ENCODE data around the gene PNPLA5. TPM values are rescaled to one million over a fixed set of nuclear protein-coding genes. Genes with fewer than 3 reads are reported as not detected.

Gene PNPLA5
- total and polyA plus RNA-seq, 2 of the 8 experiments (the other 6 are each of a cell fraction or from before 2014, with no cell fraction given) = 3.9 to 6.8 TPM

GRCh38 chr22:43843783-43844530, 47.9 kb downstream of the PNPLA5 start:
- no peak for DNase-seq (ENCODE audit: low read depth in 1 of 2, low spot score in 2 of 2)
- Histone ChIP-seq H3K9me3 (ENCODE audit: insufficient read depth in 2 of 2, low read depth in 1 of 2, low read length in 1 of 2) (no peaks in the 10 kb centered on the region), H3K4me3 (ENCODE audit: extremely low read depth in 1 of 4, insufficient read depth in 2 of 4, low read depth in 3 of 4, low read length in 4 of 4) (no peak overlapping the region), H2BK20ac (ENCODE audit: low read length) (no peak overlapping the region), H4K8ac (ENCODE audit: extremely low read depth, insufficient read depth, low read length) (no peak overlapping the region; the same call in 1 of the 2 replicates), H2BK120ac (replicated peaks; ENCODE audit: low read depth, low read length) (no peak overlapping the region), H4K20me1 (replicated peaks in 1 of 2; ENCODE audit: control insufficient read depth in 1 of 2, insufficient read depth in 2 of 2, low read length in 2 of 2) (peaks cover 21 to 35% of the 10 kb centered on the region in 2 experiments), H2BK15ac (ENCODE audit: low read length) (no peak overlapping the region), H3K79me2 (ENCODE audit: control insufficient read depth in 1 of 2, insufficient read depth in 2 of 2, low read length in 2 of 2) (peaks cover 0 to 58% of the 10 kb centered on the region in 2 experiments; a peak in 3 of 4 replicates), H3K27ac (ENCODE audit: low read depth, low read length) (no peak overlapping the region), H3K23me2 (ENCODE audit: low read depth, low read length) (no peaks in the 10 kb centered on the region), H2BK5ac (ENCODE audit: low read depth, low read length) (peak overlapping the region; percentile 75), H3K4ac (replicated peaks; ENCODE audit: insufficient read length, low read depth, low read length) (no peak overlapping the region), H3K79me1 (ENCODE audit: low read depth, low read length) (peaks cover 37% of the 10 kb centered on the region), H2AK5ac (ENCODE audit: low read depth, low read length) (no peak overlapping the region), H3K27me3 (replicated peaks in 1 of 4; ENCODE audit: control insufficient read depth in 3 of 4, extremely low read depth in 1 of 4, insufficient read depth in 3 of 4, low read length in 3 of 4) (no peaks in the 10 kb centered on the region), H3K14ac (ENCODE audit: insufficient read length) (no peak overlapping the region), H3K9ac (replicated peaks in 1 of 4; ENCODE audit: extremely low read depth in 1 of 4, low read depth in 3 of 4, low read length in 3 of 4) (no peak overlapping the region), H3K36me3 (ENCODE audit: control insufficient read depth in 2 of 4, insufficient read depth in 4 of 4, low read length in 3 of 4) (peaks cover 0 to 2% (median 0%) of the 10 kb centered on the region in 4 experiments; a peak in 1 of 8 replicates), H3K4me2 (ENCODE audit: insufficient read depth in 1 of 2, low read depth in 2 of 2, low read length in 2 of 2) (no peak overlapping the region), H3K18ac (ENCODE audit: extremely low read depth, low read length) (no peak overlapping the region), H2BK12ac (ENCODE audit: low read depth, low read length) (no peak overlapping the region), H3K56ac (replicated peaks; ENCODE audit: insufficient read length, low read depth, low read length) (no peak overlapping the region), H3K4me1 (replicated peaks in 1 of 4; ENCODE audit: control insufficient read depth in 3 of 4, insufficient read depth in 4 of 4, low read length in 3 of 4) (peaks cover 0 to 14% (median 2%) of the 10 kb centered on the region in 4 experiments; a peak in 4 of 7 replicates), H3K23ac (ENCODE audit: insufficient read length) (no peak overlapping the region), H2AFZ (ENCODE audit: low read length) (no peak overlapping the region), H4K5ac (ENCODE audit: insufficient read length, low read depth, low read length) (no peak overlapping the region), H4K91ac (replicated peaks; ENCODE audit: insufficient read length, low read length) (peak overlapping the region; percentile 37)
- ChIA-PET CTCF (ENCODE audit: partially characterized antibody) (interaction anchor here (0.9 to 2.9 kb wide), 11 partner anchors 9 to 372 kb away, joined by 3 to 12 read pairs (median 5); no protein-coding TSS in a partner anchor), POLR2A (ENCODE audit: partially characterized antibody) (interaction anchor here (2.1 to 3.4 kb wide), 2 partner anchors 9 to 10 kb away, joined by 7 to 12 read pairs; no protein-coding TSS in a partner anchor)
- no peak for FAIRE-seq
- 94% methylated on average over 21 of the region's 21 CpGs; no CpG with 5 or more reads in 1 of the 2 experiments for WGBS, 2 experiments (ENCODE audit: extremely low coverage in 1 of 2, insufficient coverage in 1 of 2, insufficient read length in 1 of 2, insufficient replicate concordance in 2 of 2, low coverage in 1 of 2, low lambda C conversion rate in 2 of 2, missing lambda C conversion rate in 1 of 2)
- TF ChIP-seq GTF2F1 (IDR thresholded peaks at IDR 0.05; ENCODE audit: borderline replicate concordance, low read depth, low read length) = no peak
- TF ChIP-seq SRF (IDR thresholded peaks at IDR 0.05; ENCODE audit: low read depth, low read length) = no peak
- TF ChIP-seq E2F6 (IDR thresholded peaks at IDR 0.05) = no peak
- no peak for TF ChIP-seq CTBP2 (IDR thresholded peaks at IDR 0.05; ENCODE audit: borderline replicate concordance, insufficient read depth, insufficient read length, low read length)
- TF ChIP-seq CHD1 (IDR thresholded peaks at IDR 0.05; ENCODE audit: low read depth, low read length) = no peak
- TF ChIP-seq TBP (IDR thresholded peaks at IDR 0.05; ENCODE audit: low read depth, low read length) = no peak
- TF ChIP-seq JUN (IDR thresholded peaks at IDR 0.05; ENCODE audit: low read depth, low read length) = no peak
- no peak for TF ChIP-seq MAX (IDR thresholded peaks at IDR 0.05)
